SHP77 treated with DMSO at 0.1 percent for 48 hours (cell line): Measurements from ENCODE around the gene GPX8.
A peak's percentile ranks its signal among the peaks of the same experiment; 100 is the strongest.

ENCODE experiments used
- DNase-seq: peaks from one replicate; lab custom pipeline; 2025; lab: John Stamatoyannopoulos, UW

Gene GPX8

GRCh38 chr5:55159763-55160492, at the start of gene GPX8:
TSS of gene GPX8 (plus strand) at chr5:55160171. CDS start at chr5:55160193, 22 bp downstream.
- peak; percentile 32 for DNase-seq

DNA sequence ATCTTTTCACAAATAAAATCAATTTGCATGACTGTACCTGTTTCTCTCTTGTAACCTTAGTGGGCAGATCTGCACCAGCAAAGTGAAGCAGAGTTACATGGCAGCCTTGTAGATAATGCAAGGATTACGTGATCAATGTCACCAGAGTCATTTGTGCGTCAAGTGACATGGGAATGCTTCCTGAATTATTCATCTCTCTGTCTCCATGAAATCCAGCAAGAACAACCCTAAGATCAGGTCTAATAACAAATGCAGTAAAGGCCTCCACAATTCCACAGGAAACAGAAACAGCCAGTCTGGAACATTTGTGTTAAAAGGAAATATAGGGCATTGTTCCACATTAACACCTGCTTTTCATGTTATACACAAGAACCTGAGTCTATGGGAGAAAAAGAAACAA, 49.8 kb upstream of the GPX8 start:
- DNase-seq, result no peak

DNA sequence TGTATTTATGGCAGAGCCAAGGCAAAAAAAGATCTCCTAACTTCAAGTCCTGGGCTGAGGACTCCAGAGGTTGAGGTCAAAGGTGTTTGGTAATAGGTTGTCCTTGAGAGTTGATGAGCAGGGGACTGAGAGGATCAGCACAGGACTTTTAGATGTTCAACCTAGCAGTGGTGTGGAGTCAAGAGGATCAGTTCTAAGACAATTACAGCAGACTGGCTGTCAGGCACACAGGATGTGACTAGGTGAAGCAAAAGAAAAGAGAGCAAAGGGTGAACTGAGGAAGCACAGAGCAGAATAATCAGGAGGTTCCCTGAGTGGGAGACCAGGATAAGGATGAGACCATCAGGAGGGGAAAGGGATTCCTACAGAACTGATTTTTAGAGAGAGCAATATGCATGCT, 46.6 kb upstream of the GPX8 start:
- DNase-seq, result no peak

- DNase-seq, result no peak
Observed at GRCh38 chr5:55114061-55114460, 45.9 kb upstream of the GPX8 start.

DNA sequence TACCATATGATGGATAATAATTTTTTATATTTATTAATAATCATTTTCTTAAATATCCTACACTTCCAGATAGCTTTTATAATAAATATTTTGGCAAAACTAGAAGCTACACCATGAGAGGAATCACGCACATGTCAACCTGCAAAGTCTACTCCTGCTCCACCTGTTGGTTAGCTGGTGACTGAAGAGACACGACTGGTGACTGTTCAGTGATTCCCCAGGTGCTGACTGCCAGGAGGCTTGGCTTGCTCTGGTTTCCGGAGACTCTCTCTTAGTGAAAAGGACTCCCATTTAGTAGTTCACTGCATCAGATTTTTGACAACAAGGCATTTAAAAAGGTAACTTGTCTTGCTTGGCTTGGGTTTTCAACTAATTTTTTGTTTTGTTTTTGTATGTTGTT, 36.6 kb upstream of the GPX8 start:
- no peak for DNase-seq

GRCh38 chr5:55134053-55134722, 25.8 kb upstream of the GPX8 start:
- no peak for DNase-seq

- no peak for DNase-seq
Observed at GRCh38 chr5:55136521-55136920, 23.4 kb upstream of the GPX8 start.

- peak; percentile 1 for DNase-seq
Observed at GRCh38 chr5:55140908-55141665, 18.9 kb upstream of the GPX8 start.

DNA sequence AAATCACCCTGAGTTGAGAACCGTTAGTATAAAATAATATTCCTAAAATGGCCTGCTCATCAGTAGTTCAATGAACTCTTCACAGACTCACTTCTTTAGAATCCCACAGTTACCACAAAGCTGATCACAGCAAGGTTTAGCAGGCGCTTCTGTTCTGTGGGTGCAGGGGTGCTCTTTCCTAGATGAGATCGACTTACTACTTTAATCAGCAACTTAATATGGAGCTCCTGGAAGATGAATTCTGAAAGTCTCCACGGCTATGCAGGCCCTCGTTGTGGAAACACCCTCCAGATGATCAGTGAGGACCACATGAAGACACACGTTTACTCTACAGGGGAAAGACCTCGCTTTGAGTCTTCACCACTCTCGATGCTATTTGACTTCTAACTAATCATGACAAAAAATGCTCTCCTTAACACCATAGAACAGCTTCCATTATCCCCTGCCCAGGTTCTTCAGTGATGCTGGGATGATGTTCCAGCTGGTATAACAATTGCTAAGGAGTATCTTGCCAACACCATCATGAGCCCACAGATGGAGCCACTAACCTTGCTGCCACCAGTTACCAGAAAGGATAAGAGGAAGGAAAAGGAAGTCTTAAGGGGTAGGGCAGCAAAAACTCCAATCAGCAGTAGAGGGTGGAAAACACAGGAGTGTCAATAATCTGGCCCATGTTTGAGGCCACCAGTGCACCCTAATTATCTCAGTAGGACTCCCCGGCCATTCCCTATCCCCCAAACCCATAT, 17.9 kb upstream of the GPX8 start:
- DNase-seq, result no peak

DNA sequence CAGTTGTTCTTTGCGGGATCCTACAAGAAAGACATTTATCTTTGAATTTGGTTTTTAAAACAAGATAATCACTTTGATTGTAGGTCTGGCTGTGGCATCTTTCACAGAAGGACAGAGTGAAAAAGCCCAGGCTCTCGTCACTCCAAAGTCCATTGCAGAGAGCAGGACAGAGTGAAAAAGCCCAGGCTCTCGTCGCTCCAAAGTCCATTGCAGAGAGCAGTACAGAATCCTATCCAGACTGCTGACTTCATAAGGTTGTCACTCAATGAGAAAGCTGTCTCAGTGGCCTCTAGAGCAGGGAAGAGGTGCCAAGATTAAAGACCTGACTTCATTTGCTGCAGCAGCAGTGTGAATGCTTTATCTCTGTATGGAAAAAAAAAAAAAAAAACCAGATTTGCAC, 16.3 kb upstream of the GPX8 start:
- DNase-seq, result no peak

GRCh38 chr5:55146080-55146479, 13.9 kb upstream of the GPX8 start:
- no peak for DNase-seq

- peak; percentile 34 for DNase-seq
Observed at GRCh38 chr5:55146543-55147151, 13.3 kb upstream of the GPX8 start.

- DNase-seq, result no peak
Observed at GRCh38 chr5:55149308-55149795, 10.6 kb upstream of the GPX8 start.

DNA sequence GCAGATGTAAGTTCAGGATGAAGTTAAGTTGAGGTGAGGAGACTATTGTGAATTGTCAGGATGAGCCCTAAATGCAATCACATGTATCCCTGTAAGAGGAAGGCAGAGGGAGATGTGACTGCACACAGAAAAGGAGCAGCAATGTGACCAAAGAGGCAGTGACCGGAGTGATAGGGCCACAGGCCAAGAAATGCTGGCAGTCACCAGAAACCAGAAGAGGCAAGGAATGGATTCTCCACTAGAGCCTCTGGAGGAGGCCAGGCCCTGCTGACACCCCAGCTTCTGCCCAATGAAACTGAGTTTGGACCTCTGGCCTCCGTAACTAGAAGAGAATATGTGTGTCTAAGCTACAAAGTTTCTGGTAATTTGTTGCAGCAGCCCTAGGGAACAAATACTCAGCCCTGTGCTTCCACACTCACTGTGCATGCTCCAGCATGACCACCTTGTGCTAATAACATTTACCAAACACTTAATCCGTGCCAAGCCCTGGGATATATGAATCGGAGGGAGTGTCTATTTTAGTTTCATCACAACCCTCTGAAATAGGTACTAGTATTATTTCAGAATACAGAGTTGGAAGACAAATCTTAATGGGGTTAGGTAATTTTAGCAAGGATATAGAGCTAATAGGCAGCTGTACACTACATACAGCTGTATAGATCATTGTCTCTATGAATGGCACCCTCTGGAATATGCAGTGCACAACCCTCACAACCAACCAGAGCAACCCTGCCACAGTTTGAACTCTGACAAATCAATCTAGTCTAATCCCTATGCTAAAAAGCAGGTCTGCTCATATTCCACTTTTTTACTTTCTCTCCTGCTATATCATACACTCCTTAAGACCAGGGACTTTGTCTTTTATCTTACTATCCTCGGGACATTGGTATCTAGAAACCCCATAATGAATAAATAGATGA, 7.8 kb upstream of the GPX8 start:
- DNase-seq, result no peak

DNA sequence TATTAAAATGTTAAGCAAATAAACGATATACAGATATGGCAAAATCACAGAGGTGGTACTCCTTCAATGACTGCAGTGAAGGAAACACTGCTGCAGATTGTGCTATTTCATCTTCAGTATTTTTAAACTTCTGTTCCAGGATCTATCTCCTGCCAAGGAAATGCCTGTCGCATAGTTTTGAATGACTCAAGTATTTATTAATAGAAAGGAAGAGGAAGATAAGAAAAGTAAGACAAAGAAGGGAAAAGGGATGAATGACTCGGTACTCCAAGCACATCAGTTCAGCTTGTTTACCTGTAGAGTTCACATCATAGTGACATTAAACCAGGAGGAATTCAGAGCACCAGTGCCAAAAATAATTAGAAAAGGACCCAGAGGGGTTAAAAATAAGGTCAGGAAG, 5.1 kb upstream of the GPX8 start:
- no peak for DNase-seq

DNA sequence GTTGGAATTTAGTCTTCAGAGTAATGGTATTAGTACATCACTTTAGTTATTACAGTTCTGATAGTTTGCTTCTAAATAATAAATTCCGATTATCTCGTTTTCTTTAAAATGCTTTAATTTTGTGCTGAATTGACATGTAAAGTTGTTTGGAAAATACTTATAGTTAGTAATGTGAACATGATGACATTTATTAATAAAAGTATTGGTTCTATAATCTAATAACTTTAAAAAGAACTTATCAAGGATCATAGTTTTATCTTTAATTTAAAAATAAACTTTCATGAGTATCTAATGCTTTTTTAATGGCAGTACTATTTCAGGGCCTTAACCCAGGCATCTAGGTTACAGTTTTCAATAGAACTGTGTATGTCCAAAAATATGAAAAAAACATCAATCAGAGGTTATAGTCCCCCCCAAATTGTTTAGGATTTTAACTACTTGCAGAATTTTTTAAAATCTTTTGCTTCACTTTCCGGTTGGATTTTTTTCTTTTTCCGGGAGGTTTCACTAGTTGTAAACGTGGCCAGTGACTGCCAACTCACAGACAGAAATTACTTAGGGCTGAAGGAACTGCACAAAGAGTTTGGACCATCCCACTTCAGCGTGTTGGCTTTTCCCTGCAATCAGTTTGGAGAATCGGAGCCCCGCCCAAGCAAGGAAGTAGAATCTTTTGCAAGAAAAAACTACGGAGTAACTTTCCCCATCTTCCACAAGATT, 680 bp downstream of the GPX8 start:
- no peak for DNase-seq

DNA sequence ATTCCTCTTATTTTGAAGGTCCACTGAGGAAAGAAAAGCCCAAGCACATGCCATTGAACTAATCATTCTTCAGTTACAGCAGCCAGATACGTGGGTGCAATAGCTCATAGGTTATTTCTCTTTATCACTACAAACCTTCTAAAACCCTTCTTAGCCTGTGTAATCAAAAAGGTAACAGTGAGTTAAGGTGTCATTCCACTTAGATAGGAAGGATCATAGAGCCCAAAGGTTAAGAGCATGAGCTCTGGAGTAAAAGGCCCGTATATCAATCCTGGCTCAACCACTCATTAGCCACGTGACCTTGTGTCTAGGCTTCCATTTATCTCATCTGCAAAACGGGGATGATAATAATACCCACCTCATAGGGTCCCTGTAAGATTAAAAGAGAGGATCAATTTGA, 2.7 kb downstream of the GPX8 start:
- no peak for DNase-seq

GRCh38 chr5:55171471-55171870, 11.5 kb downstream of the GPX8 start:
- no peak for DNase-seq

DNA sequence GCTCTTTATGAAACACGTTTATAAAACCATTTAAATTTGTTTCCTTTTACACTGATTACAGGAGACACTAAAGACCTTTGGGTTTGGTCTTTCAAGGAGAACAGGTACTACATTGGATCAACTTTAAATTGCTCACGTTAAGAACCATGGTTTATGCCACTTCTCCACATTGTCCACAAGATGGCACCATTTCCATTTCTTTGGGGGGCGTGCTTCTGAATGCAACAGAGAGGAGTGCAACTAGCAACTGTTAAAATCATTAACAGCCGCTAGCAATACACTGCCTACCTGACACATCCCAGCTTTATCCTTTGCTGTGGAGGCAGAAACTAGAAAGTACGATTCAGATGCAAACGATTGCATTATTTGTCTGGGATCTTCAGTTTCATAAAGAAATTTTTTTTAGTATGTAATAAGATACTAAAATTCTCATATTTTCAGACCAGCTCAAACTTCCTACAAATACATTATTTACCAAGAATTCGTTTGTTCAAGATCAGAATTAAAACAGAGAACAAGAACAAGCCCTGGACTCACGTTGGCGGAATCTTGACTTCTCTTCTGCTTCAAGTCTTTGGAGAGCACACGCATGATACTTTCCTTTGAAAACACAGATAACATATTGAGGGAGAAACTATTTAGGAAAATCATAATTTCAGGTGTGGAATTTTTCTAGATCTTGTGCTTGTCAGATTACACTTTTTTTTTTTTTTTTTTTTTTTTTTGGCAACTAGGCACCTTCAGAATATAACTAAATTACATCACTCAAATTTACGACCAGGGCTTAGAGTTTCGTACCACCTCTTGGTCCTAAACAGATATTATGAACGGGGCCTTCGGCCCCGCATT, 12.3 kb downstream of the GPX8 start:
- DNase-seq, result peak; percentile 67
